Frontal cortex (tissue), 4 donors: ENCODE data around the gene PLEKHA5. TPM values are rescaled to one million over a fixed set of nuclear protein-coding genes. Genes with fewer than 3 reads are reported as not detected.
A peak's percentile ranks its signal among the peaks of the same experiment; 100 is the strongest.

ENCODE experiments used
- DNase-seq, 2 donors: peaks; one replicate each; pipeline ENCODE4 v3.0.0; 2012; ENCODE audit warnings: low spot score in 2 of 2
- FAIRE-seq: peaks from 2 replicates; lab custom pipeline; 2012; peaks lifted over from hg19 to GRCh38; lab: Jason Lieb, UNC
- total RNA-seq: library from RNA; depleted of rRNA; stranded (reverse); fragments of >200 nt; gene quantifications from one replicate; pipeline ENCODE4 v1.2.3, GENCODE V29; 2014
- donor health status: control.
- donor health status: control.
- donor health status: control.

The PLEKHA5 gene
- total RNA-seq, 1 donor from 2014 or later: 69.7 TPM

- FAIRE-seq: no peak
- no peak for DNase-seq
These were observed 114.8 kb downstream of the PLEKHA5 start for GRCh38 chr12:19244312-19244711.

- no peak for FAIRE-seq
- DNase-seq: no peak
These were observed 115.6 kb downstream of the PLEKHA5 start for GRCh38 chr12:19245106-19245505.

GRCh38 chr12:19245666-19246065, 116.1 kb downstream of the PLEKHA5 start:
- no peak for FAIRE-seq
- DNase-seq: no peak

DNA sequence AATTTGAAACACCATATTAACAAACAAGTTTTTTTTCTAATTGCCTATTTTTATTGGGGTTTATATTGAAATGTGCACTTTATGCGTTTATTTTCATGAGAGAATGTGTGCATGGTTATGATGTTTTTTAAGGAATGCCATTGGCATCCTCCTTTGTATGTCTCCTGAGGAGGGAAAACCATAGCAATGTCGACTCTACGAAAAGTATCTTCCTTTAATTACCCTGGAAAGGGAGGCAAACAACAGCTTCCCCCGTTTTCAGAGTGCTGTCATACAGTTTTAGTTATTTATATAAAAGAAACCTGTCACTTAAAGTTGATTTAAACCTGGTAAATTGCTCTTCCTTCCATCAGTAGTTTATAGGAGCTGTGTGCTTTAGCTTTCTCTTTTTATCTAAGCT, 117.4 kb downstream of the PLEKHA5 start:
- DNase-seq (no peak), FAIRE-seq (no peak)

GRCh38 chr12:19248929-19249602, 119.5 kb downstream of the PLEKHA5 start:
- DNase-seq (no peak), FAIRE-seq (no peak)

DNA sequence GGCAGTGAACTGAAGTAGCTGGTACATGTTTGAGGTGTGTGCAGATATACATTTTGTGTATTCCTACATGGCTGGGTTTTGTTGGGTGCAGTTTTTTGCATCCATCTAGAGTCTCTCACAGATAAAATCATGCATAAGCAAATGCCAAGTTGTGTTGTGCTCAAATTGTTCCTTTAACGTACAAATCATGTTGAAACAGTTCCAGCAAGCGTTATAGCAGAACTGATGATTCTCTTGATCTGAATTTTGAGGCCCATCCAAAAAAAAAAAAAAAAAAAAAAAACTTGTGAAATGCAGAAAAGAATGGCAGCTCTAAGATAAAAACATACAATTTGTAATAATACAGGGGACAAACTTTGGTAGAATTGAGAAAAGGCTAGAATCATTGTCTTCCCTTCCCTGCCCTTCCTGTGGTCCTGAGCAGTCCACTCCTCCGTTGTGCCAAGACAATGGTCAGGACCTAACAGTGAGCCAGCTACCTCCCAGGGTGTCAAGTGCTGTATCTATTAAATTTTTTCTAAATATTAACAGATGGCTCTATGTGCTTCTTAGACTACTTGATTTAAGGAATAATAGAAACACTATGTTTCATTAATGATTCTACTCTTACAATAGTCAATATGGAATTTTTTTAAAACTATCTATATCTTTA, 122.1 kb downstream of the PLEKHA5 start:
- FAIRE-seq (no peak), DNase-seq (no peak)

DNA sequence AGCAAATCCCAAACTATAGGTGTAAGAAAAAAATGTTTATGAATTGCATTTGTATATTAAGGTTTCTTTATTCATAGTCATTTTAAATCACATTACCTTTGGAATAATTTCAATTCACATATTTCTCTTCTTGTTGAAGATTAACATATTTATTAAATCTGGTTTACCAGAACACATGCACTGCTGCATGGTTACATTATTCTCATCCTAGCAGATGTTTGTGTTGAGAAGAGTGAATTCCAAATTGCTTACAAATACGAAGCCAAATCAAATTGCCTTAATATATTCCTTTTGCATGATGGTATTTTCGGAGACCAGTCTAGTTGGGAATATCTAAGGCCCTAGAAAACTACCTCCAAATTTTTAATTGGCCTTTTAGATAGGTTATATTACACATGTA, 130.6 kb downstream of the PLEKHA5 start:
- no peak for FAIRE-seq
- no peak for DNase-seq

- no peak for FAIRE-seq
- no peak for DNase-seq
These were observed 132.2 kb downstream of the PLEKHA5 start for GRCh38 chr12:19261773-19262172.

DNA sequence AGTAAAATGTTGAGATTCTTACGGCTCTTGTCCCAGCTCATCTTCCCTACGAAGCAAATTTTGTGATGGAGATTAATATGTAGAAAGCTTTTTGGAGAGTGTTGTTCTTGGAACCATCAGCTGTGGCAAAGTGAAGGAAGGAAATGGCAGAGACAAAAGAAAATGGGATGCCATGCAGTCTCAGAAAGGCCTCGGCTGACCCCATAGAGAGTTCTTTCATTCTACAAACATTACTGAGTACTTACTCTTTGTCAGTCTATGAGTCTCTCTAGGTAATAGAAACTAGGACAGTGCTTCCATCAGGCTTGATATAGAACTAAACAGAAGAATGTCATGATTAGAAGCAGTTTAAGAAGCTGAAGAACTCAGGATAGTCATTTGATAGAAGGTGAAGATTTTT, 134.1 kb downstream of the PLEKHA5 start:
- FAIRE-seq (no peak), DNase-seq (no peak)

GRCh38 chr12:19273482-19274330, 144.2 kb downstream of the PLEKHA5 start:
- DNase-seq (no peak), FAIRE-seq (no peak)

GRCh38 chr12:19276767-19277166, 147.2 kb downstream of the PLEKHA5 start:
- FAIRE-seq (no peak), DNase-seq (no peak)

- DNase-seq (no peak), FAIRE-seq (no peak)
These were observed 148.2 kb downstream of the PLEKHA5 start for GRCh38 chr12:19277711-19278110.

DNA sequence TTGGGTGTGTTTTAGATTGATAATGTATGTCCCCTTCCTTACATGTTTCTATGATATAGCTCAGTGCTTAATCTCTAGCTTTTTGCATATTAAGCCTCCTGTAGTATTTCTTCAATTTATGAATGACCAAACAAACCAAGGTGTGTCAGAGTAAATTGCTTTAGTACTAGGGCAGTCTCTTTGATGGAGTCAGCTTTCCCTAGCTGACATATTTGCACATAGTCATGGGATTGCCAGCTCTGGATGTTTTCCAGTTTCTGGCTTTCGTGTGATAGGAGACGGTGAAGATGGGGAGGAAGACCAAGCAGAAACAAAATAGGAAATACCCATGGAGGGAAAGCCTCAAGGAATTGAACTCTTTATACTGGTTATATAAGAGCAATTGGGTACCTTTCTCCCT, 148.9 kb downstream of the PLEKHA5 start:
- FAIRE-seq (no peak), DNase-seq (no peak)

DNA sequence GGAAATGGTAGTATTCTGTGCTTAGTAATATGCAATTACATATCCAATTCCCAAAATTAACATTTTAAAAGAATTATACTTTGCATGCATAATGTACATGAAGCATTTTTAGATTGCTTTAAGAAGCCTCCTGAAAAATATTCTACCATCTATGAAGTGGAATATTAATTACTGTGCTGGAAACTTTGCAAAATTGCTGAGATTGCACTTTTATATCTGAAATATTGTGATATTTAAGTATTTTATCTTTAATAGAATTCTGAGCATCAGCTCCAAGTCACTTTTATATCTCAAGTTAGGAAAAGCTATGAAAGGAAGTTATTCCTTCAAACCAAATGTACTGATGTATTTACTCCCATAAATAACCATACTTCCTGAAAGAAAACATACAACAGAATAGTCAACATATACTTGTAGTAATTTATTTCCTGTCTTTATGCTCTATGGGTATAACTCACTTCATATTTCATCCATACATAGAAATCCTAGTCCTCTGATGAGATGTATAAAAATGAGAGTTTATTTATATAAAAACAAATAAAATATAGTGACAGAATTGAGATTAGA, 152.7 kb downstream of the PLEKHA5 start:
- DNase-seq (no peak), FAIRE-seq (no peak)

DNA sequence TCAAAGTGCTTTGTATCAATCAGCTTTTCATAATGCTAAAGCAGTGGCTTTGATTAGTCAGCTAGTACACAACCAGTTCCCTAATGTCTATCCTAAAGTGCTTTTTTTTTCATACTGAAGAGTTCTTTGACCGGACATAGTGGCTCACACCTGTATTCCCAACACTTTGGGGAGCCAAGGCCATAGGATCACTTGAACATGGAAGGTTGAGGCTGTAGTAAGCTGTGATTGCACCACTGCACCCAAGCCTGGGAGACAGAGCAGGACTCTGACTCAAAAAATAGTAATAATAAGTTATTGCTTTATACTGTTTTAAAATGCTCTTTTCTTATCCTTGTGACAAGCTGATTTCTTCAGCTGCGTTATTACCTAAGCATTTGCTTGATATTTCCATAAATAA, 155.1 kb downstream of the PLEKHA5 start:
- DNase-seq: no peak
- no peak for FAIRE-seq

DNA sequence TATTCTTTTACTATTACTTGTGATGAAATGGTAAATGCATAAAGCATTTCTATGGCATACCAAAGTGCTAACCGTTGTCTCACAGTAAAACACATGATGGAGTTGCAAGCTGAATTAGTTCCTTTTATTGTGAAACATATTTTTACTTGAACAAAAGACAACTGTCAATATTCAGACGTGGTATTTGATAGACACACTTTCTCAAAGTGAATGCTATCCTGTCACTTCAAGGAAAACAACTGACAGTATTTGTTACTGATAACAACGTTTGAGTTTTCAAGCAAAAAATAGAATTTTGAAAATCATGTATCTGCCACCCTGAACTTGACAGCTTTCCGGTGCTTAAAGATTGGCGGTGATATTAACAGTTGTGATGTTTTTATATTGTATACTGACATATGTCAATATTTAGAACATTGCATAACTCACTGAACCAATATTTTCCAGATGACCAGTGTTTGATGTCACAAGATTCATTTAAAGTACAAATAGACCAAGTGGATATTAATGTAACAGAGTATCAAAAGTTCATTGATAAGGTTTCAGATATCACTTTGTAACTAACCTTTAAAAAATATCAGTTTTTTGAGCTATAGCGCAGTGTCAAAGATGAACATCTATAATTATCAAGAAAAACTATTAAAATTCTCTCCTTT, 156.4 kb downstream of the PLEKHA5 start:
- DNase-seq (no peak), FAIRE-seq (no peak)

DNA sequence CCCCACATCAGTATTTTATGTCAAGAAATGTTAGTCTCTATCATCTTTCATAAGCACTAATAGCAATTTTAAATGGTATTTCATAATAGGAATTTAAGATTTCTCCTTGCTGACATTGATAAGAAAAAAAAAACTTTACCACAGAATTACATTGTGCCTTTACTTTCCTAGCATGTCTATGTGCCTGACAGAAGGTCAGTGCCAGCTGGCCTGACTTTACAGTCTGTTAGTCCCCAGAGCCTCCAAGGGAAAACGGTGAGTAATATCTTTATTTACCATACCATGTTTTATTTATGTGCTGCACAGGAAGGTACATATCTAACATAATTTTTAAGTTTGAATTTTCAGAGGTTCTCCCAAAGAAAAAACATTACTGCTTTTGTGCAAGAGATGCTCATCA, 157.8 kb downstream of the PLEKHA5 start:
- DNase-seq (no peak), FAIRE-seq (no peak)

- FAIRE-seq (no peak), DNase-seq (no peak)
These were observed 158.6 kb downstream of the PLEKHA5 start for GRCh38 chr12:19288161-19288560.

GRCh38 chr12:19288603-19289244, 159.2 kb downstream of the PLEKHA5 start:
- peak; percentile 94 for FAIRE-seq
- no peak for DNase-seq
